Mesodermal cell (in vitro differentiated cells): ENCODE measurements around the gene QRSL1.

Experiments used
- H3K27ac ChIP-seq: 2 replicates; pipeline ENCODE4 v1.7.0; 2013; ENCODE audit warnings: mild to moderate bottlenecking, low read depth, low read length, moderate library complexity; ENCODE audit not compliant: severe bottlenecking
- H3K36me3 ChIP-seq: 2 replicates; pipeline ENCODE4 v1.7.1; 2013; ENCODE audit warnings: mild to moderate bottlenecking, low read length, moderate library complexity; ENCODE audit not compliant: control insufficient read depth, insufficient read depth
- H3K4me1 ChIP-seq: one replicate; pipeline ENCODE4 v1.7.1; 2013; ENCODE audit warnings: mild to moderate bottlenecking, low read length; ENCODE audit not compliant: insufficient read depth, control insufficient read depth, poor library complexity, severe bottlenecking
- H3K4me3 ChIP-seq: 2 replicates; pipeline ENCODE4 v1.7.0; 2013; ENCODE audit warnings: low read length, control low read depth, mild to moderate bottlenecking; ENCODE audit not compliant: insufficient read depth, poor library complexity, severe bottlenecking; ENCODE audit errors: extremely low read depth
- H3K9me3 ChIP-seq: 2 replicates; pipeline ENCODE4 v1.7.1; 2013; ENCODE audit warnings: mild to moderate bottlenecking, low read length, moderate library complexity; ENCODE audit not compliant: control insufficient read depth
- WGBS, 2 experiments: methylation state at CpG; one replicate each; pipeline ENCODE4 v1.1.5; 2013; ENCODE audit warnings: missing lambda C conversion rate in 2 of 2; ENCODE audit not compliant: insufficient coverage in 2 of 2; 5-methylcytosine and 5-hydroxymethylcytosine counted together

QRSL1 gene

DNA sequence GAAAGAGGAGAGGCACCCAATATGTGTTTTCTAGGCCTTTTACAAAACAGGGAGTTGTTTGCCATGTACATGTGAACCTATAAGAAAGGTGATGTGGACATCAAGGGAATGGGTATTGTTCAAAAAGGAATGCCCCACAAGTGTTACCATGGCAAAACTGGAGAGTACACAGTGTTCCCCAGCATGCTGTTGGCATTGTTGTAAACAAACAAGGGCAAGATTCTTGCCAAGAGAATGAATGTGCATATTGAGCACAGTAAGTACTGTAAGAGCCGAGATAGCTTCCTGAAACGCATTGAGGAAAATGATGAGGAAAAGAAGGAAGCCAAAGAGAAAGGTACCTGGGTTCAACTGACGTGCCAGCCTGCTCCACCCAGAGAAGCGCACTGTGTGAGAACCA lies 13.1 kb downstream of the QRSL1 start:
- Histone ChIP-seq H3K27ac (no peak overlapping the region), H3K4me1 (no peaks in the 10 kb centered on the region), H3K9me3 (no peaks in the 10 kb centered on the region), H3K36me3 (peaks cover 61% of the 10 kb centered on the region), H3K4me3 (no peak overlapping the region)
- WGBS, 2 experiments: 93 to 98% methylated on average over 4 of the region's 4 CpGs

DNA sequence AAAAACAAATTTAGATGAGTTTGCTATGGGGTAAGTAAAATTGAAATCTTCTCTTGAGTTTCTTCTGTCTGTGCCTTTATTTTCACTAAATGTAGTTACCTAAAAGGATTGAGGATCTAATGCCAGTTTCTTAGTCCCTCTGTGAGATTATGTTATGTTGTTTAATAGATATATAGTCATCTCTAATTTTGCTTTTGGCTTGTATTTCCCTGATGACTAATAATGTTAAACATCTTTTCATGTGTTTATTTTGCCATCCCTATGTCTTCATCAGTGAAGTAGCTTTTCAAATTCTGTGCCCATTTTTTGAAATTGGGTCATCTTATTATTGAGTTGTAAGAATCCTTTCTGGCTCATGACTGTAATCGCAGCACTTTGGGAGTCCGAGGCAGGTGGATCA lies 13.7 kb downstream of the QRSL1 start:
- WGBS, 2 experiments: 100% methylated on average over 2 of the region's 2 CpGs

DNA sequence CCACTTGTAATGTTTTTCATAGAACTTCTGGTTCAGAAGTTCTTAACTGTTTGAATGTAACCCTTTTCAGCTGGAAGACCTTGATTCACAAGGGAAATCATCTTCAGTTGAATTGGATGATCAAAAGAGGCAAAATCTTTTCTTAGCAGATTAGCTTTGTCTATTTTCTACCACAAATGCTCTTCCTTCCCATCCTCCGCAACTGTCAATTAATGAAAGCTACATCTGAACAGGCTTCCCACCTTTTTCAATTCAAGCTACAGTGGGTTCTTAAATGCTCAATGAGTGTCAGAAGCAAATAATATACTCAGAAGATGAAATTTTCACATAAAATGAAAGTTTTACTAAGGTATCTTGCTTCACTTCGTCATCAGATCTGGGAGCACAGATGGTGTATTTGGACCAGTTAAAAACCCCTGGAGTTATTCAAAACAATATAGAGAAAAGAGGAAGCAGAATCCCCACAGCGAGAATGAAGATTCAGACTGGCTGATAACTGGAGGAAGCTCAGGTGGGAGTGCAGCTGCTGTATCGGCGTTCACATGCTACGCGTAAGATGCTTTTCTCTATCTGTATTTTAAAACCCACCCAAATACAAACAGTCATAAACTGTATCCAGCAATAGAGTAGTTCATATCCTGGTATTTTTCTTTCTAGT lies 19.4 kb downstream of the QRSL1 start:
- peaks cover 52% of the 10 kb centered on the region for H3K36me3 ChIP-seq
- no peaks in the 10 kb centered on the region for H3K4me1 ChIP-seq
- no peak overlapping the region for H3K27ac ChIP-seq
- 100% methylated on average over 1 of the region's 7 CpGs; no CpG with 5 or more reads in 1 of the 2 experiments for WGBS, 2 experiments
- H3K9me3 ChIP-seq: no peaks in the 10 kb centered on the region
- no peak overlapping the region for H3K4me3 ChIP-seq

More for the DNA sequence above, 13.7 kb downstream of the QRSL1 start:
- no peak overlapping the region for H3K4me3 ChIP-seq
- no peaks in the 10 kb centered on the region for H3K4me1 ChIP-seq
- H3K36me3 ChIP-seq: peaks cover 61% of the 10 kb centered on the region
- no peaks in the 10 kb centered on the region for H3K9me3 ChIP-seq
- H3K27ac ChIP-seq: no peak overlapping the region

- H3K36me3 ChIP-seq: peaks cover 74% of the 10 kb centered on the region
- H3K9me3 ChIP-seq: peaks cover 15% of the 10 kb centered on the region
- H3K4me3 ChIP-seq: no peak overlapping the region
- WGBS, 2 experiments: 96 to 100% methylated on average over 2 to 4 of the region's 4 CpGs
- H3K4me1 ChIP-seq: no peaks in the 10 kb centered on the region
- H3K27ac ChIP-seq: no peak overlapping the region
Observed at GRCh38 chr6:106658469-106658868, 29.1 kb downstream of the QRSL1 start.

DNA sequence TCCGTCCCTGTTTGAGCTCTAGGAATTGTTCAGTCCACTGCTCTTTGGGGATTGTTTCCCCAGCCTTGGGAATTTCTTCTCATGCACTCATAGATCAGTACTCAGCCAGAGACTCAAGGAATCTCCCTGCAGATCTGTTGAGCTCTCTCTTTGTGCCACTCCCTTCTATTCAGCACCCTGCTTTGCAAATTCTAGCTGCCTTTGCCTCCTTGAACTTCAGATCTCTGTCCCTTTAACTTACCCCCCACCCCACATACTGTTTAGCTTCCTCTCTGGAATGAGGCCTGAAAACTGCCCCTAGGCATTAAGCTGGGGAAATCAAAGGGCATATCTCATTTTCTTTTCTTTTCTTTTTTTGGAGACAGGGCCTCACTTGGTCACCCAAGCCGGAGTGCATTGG lies 30.5 kb downstream of the QRSL1 start:
- Histone ChIP-seq H3K27ac (no peak overlapping the region), H3K4me1 (no peaks in the 10 kb centered on the region), H3K4me3 (no peak overlapping the region), H3K36me3 (peaks cover 72% of the 10 kb centered on the region), H3K9me3 (peaks cover 15% of the 10 kb centered on the region)
- 90% methylated on average over 2 of the region's 2 CpGs for WGBS, 2 experiments

GRCh38 chr6:106662458-106662857 lies 33.1 kb downstream of the QRSL1 start:
- WGBS, 2 experiments: no CpG with 5 or more reads among the region's 2 CpGs
- H3K36me3 ChIP-seq: peaks cover 59% of the 10 kb centered on the region
- H3K4me3 ChIP-seq: no peak overlapping the region
- H3K9me3 ChIP-seq: peaks cover 11% of the 10 kb centered on the region
- no peak overlapping the region for H3K27ac ChIP-seq
- no peaks in the 10 kb centered on the region for H3K4me1 ChIP-seq

DNA sequence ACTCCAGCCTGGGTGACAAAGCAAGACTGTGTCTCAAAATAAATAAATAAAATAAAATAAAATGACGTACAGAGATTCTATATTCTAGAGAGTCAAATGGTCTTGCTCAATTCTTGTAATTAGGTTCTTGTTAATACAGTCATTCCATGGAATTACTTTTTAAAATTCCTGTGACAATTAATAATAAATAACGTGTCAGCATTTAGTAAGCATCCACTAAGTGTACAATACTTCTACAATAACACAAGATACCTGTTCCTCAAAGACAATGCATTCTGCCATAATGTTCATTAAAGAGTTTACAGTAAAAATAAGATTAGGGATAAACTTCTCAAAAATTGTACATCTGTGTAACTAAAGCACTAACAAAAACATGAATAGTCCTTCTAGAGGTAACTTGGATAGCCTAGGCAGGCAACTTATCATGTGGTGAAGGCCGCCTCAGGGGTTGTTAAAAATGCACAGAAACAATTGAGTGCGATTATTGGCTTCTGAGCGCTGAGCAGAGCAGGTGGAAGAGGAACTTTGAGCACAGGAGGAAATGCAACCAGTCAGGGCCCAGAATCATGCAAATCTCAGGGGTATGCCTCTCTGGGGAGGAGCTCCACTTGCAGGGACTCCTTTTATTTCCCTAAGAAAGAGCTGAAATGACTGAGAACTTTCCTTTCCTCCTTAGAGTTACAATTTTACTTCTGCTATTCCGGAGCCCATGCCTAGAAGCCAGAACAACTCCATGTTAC lies 37.1 kb downstream of the QRSL1 start:
- H3K4me3 ChIP-seq: no peak overlapping the region
- H3K9me3 ChIP-seq: no peaks in the 10 kb centered on the region
- no peaks in the 10 kb centered on the region for H3K4me1 ChIP-seq
- no peak overlapping the region for H3K27ac ChIP-seq
- WGBS, 2 experiments: 61 to 84% methylated on average over 4 of the region's 6 CpGs
- peaks cover 29% of the 10 kb centered on the region for H3K36me3 ChIP-seq

DNA sequence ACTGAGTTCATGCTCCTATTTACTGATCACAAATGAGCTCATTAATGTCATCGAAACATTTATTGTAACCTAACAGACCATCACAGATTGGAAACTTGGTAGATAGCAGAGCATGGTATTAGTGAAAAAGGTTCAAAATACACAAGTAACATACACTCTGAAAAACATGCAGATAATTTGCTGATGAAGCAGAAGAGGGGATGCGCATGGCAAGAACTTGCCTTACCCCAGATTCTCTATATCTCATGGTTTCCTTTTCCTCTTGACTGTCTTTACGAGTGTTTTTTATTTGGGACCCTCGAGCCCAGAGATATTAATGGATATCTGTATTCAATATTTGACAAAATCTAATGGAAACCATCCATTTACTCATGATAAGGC lies 37.6 kb downstream of the QRSL1 start:
- H3K4me1 ChIP-seq: no peaks in the 10 kb centered on the region
- H3K36me3 ChIP-seq: peaks cover 29% of the 10 kb centered on the region
- no peaks in the 10 kb centered on the region for H3K9me3 ChIP-seq
- no peak overlapping the region for H3K4me3 ChIP-seq
- no peak overlapping the region for H3K27ac ChIP-seq
- WGBS, 2 experiments: 83% methylated on average over 1 of the region's 4 CpGs; no CpG with 5 or more reads in 1 of the 2 experiments

GRCh38 chr6:106670236-106670635 lies 40.9 kb downstream of the QRSL1 start:
- no peaks in the 10 kb centered on the region for H3K4me1 ChIP-seq
- no peak overlapping the region for H3K27ac ChIP-seq
- no peak overlapping the region for H3K4me3 ChIP-seq
- 100% methylated on average over 3 of the region's 6 CpGs for WGBS, 2 experiments
- H3K36me3 ChIP-seq: peaks cover 9% of the 10 kb centered on the region
- H3K9me3 ChIP-seq: no peaks in the 10 kb centered on the region

GRCh38 chr6:106671651-106672050 lies 42.3 kb downstream of the QRSL1 start:
- 100% methylated on average over 1 of the region's 3 CpGs; no CpG with 5 or more reads in 1 of the 2 experiments for WGBS, 2 experiments

More at GRCh38 chr6:106671651-106672050, 42.3 kb downstream of the QRSL1 start:
- Histone ChIP-seq H3K4me3 (no peak overlapping the region), H3K36me3 (peaks cover 1% of the 10 kb centered on the region), H3K27ac (no peak overlapping the region), H3K9me3 (no peaks in the 10 kb centered on the region), H3K4me1 (no peaks in the 10 kb centered on the region)
